ENCODE data around the gene TNNI2. TPM values are rescaled to one million over a fixed set of nuclear protein-coding genes. Genes with fewer than 3 reads are reported as not detected.

TNNI2 gene
- total and polyA plus RNA-seq, 10 of the 15 experiments (the other 5 are each of a cell fraction or from before 2014, with no cell fraction given) = 0.14 to 0.79 (median 0.37) TPM; not detected in 4

DNA sequence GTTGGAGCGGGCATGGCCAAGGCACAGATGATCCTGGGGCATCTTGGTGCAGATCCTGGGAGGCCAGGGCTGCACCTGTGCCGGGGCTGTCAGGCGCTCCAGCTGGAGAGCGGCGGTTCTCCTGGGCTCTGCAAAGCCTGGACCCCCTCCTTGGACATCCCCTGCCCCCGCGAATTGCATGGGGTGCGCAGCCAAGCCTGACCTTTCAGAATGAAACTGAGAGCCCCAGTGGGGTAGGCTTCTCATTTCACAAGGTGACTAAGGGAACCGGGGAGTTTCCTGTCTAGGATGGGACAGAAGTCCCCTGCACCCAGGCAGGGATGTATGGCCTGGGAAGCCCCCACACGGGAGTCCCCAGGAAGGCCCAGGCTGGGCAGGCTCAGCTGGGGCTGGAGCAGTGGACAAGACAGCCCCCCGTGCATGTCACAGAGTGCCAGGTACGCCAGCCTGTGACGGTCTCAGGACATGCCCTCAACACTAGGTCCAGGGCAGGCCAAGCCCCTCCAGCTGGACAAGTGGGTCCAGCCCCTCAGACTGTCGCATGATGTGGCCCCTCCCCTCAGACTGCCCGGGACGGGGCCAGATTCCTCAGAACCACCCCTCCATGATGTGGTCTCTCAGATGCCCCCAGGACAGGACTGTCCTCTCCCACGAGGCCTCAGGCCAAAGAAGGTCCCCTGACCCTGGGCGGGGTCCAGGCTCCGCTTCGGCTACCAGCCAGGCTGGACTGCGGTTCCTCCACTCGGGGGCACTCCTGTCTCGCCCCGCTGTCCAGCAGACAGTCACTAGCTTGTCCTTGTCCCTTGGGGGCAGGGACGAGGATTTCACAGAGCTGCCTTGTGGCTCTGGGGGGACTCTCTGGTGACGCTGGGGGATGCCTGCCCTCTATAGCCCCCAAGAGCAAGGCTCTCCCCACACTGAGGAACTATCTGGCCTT lies 16.4 kb downstream of the TNNI2 start (continued):
- TF ChIP-seq E4F1 (IDR thresholded peaks at IDR 0.05; ENCODE audit: borderline replicate concordance, partially characterized antibody) (no peak), NR2F1 (conservative IDR thresholded peaks at IDR 0.05) (peak; percentile 81), DPF2 (IDR thresholded peaks at IDR 0.05) (peak; percentile 91), BCL11A (IDR thresholded peaks at IDR 0.05; ENCODE audit: low read depth, low read length) (peak; percentile 82), CHD4 (IDR thresholded peaks at IDR 0.05) (no peak), LARP7 (IDR thresholded peaks at IDR 0.05) (0 out of 2 replicates have a peak, but pooled peaks have one; percentile 38), POLR2AphosphoS2 (IDR thresholded peaks at IDR 0.05; ENCODE audit: low read depth, low read length) (no peak; the same call in 1 of the 2 replicates), NFYB (IDR thresholded peaks at IDR 0.05; ENCODE audit: insufficient read depth, low read depth, low read length) (no peak), MTA3 (IDR thresholded peaks at IDR 0.05; ENCODE audit: borderline replicate concordance, low read length) (no peak), RUNX3 (IDR thresholded peaks at IDR 0.05; ENCODE audit: low read length) (no peak), NR2C2 (IDR thresholded peaks at IDR 0.05; ENCODE audit: borderline replicate concordance, control insufficient read depth, insufficient read length, low read depth) (no peak), SMC3 (IDR thresholded peaks at IDR 0.05; ENCODE audit: borderline replicate concordance, low read length) (0 out of 2 replicates have a peak, but pooled peaks have one; percentile 20), SUPT20H (IDR thresholded peaks at IDR 0.05; ENCODE audit: borderline replicate concordance, control insufficient read depth, low read depth, low read length) (no peak), MTA2 (IDR thresholded peaks at IDR 0.05; ENCODE audit: low read depth) (peak; percentile 68), IRF4 (IDR thresholded peaks at IDR 0.05; ENCODE audit: low read depth, low read length) (peak; percentile 80), RELA (IDR thresholded peaks at IDR 0.05; ENCODE audit: borderline replicate concordance, partially characterized antibody) (peak; percentile 98), TCF12 (IDR thresholded peaks at IDR 0.05; ENCODE audit: low read depth, low read length) (peak; percentile 85), STAT3 (IDR thresholded peaks at IDR 0.05; ENCODE audit: low read depth, low read length) (no peak), BHLHE40 (IDR thresholded peaks at IDR 0.05; ENCODE audit: borderline replicate concordance in 1 of 2, low read depth in 2 of 2, low read length in 1 of 2) (peak; percentile 68 to 70), MEF2A (IDR thresholded peaks at IDR 0.05; ENCODE audit: insufficient read depth, low read depth, low read length) (peak; percentile 86), CBX5 (IDR thresholded peaks at IDR 0.05; ENCODE audit: low read depth) (no peak), IKZF2 (IDR thresholded peaks at IDR 0.05) (peak; percentile 96 to 97), ZNF24 (IDR thresholded peaks at IDR 0.05) (no peak), PAX5 (IDR thresholded peaks at IDR 0.05; ENCODE audit: borderline replicate concordance, low read depth, low read length) (peak; percentile 100), MYC (IDR thresholded peaks at IDR 0.05; ENCODE audit: insufficient read depth, insufficient read length, insufficient replicate concordance, low read length, severe bottlenecking) (no peak), ASH2L (IDR thresholded peaks at IDR 0.05; ENCODE audit: borderline replicate concordance, low read depth) (no peak)
- TF ChIP-seq, protein P1, sequence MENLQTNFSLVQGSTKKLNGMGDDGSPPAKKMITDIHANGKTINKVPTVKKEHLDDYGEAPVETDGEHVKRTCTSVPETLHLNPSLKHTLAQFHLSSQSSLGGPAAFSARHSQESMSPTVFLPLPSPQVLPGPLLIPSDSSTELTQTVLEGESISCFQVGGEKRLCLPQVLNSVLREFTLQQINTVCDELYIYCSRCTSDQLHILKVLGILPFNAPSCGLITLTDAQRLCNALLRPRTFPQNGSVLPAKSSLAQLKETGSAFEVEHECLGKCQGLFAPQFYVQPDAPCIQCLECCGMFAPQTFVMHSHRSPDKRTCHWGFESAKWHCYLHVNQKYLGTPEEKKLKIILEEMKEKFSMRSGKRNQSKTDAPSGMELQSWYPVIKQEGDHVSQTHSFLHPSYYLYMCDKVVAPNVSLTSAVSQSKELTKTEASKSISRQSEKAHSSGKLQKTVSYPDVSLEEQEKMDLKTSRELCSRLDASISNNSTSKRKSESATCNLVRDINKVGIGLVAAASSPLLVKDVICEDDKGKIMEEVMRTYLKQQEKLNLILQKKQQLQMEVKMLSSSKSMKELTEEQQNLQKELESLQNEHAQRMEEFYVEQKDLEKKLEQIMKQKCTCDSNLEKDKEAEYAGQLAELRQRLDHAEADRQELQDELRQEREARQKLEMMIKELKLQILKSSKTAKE (IDR thresholded peaks at IDR 0.05; ENCODE audit: low read depth, poor library complexity, severe bottlenecking) = peak; percentile 96
